ENCODE measurements around the gene KLHL41.

DNA sequence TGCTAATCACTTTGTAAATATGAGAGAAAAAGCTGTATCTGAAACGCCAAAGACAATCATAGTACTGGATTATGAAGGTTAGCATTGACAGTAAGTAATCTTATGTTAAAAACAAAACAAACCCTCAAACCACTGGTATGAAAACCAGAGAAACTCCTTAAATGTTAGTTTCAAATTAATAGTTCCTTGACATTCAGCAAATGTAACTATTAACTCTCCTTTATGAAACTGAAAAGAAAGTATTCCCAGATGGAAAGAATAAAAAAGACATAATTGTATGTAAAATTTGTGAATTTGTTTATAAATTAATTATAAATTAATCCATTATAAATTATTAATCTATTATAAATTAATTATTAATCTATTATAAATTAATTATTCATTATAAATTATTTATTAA, 51.9 kb downstream of the KLHL41 start:
- no peak for TF ChIP-seq EZH2 (IDR thresholded peaks at IDR 0.05; ENCODE audit: insufficient read depth, low read length)
- TF ChIP-seq, protein P1, sequence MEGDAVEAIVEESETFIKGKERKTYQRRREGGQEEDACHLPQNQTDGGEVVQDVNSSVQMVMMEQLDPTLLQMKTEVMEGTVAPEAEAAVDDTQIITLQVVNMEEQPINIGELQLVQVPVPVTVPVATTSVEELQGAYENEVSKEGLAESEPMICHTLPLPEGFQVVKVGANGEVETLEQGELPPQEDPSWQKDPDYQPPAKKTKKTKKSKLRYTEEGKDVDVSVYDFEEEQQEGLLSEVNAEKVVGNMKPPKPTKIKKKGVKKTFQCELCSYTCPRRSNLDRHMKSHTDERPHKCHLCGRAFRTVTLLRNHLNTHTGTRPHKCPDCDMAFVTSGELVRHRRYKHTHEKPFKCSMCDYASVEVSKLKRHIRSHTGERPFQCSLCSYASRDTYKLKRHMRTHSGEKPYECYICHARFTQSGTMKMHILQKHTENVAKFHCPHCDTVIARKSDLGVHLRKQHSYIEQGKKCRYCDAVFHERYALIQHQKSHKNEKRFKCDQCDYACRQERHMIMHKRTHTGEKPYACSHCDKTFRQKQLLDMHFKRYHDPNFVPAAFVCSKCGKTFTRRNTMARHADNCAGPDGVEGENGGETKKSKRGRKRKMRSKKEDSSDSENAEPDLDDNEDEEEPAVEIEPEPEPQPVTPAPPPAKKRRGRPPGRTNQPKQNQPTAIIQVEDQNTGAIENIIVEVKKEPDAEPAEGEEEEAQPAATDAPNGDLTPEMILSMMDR (IDR thresholded peaks at IDR 0.05; ENCODE audit: insufficient read depth, low read depth, low read length) = no peak

Data from astrocyte (in vitro differentiated cells and primary cell).